ENCODE results near the gene EARS2.

The EARS2 gene

DNA sequence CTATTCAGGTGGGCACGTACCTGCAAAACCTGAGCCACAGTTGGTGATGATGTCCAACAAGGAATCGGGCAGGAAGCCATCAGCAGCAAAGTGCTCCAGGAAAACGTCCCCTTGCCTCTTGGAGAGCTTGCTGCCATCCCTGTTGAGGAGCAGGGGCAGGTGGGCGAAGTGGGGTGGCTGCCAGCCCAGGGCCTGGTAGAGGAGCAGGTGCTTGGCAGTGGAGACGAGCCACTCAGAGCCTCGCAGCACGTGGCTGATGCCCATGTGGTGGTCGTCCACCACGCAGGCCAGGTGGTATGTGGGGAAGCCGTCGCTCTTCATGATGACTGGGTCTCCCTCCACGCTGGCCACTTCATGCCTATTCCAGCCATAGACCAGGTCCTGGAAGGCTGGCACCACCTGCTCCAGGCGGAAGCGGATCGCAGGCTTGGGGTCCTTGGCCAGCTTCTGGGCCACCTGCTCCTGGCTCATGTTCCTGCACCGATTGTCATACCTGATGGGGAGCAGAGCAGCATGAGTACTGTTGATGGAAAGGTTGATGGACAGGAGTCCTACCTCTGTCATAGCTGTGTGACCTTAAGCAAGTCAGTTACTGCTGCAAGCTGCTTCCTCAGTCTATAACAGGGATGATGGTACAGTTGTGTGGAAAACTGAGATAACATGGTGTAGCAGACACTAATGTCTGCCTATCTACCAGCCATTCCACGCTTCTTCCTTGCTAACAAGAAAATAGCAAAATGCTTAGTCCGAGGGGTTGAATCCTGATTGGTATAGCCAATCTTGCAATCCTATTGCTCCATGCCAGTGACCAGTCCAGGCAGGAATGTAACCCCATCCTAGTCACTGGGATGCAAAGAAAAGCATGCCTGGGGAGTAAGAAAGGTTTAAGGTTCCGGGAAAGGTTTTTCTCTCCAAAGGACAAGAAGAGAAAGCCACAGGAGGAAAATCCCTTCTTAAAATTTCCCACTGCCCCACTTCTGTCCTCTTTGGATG is 22.0 kb downstream of the EARS2 start:
- no peak for FAIRE-seq
- DNase-seq (ENCODE audit: insufficient read length, low spot score): no peak
- TF ChIP-seq POLR2AphosphoS5 (IDR thresholded peaks at IDR 0.05; ENCODE audit: low read depth, low read length) (no peak), POU2F2 (IDR thresholded peaks at IDR 0.05; ENCODE audit: low read depth, low read length) (no peak), POLR2A (IDR thresholded peaks at IDR 0.05; ENCODE audit: low read depth, low read length) (no peak), PAX5 (IDR thresholded peaks at IDR 0.05; ENCODE audit: insufficient read depth, low read length, severe bottlenecking) (no peak)

DNA sequence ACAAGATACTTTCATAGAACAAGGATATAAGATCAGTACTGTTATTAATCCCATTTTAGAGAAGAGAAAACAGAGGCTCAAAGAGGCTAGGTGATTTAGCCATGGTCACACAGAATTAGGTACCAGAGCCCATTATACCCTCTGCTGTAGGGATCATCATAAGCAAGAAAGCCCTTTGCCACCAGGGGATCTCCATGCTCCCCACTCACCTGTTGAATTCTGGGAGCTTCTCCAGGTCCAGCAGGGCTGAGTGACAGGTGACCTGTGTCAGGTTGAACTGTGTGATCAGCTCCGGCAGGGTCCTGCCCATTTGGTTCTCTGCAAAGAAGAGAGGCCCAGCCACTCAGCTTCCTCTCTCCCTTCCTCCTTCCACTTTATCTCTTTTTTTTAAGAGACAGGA is 24.7 kb downstream of the EARS2 start:
- DNase-seq (ENCODE audit: insufficient read length, low spot score) (no peak), FAIRE-seq (no peak)
- no peak for TF ChIP-seq SPI1 (IDR thresholded peaks at IDR 0.05; ENCODE audit: low read depth, low read length)
- TF ChIP-seq POU2F2 (IDR thresholded peaks at IDR 0.05; ENCODE audit: low read depth, low read length): no peak
- no peak for TF ChIP-seq PAX5 (IDR thresholded peaks at IDR 0.05; ENCODE audit: insufficient read depth, low read length, severe bottlenecking)
- TF ChIP-seq TAF1 (IDR thresholded peaks at IDR 0.05; ENCODE audit: low read depth, low read length): no peak
- TF ChIP-seq POLR2AphosphoS5 (IDR thresholded peaks at IDR 0.05; ENCODE audit: low read depth, low read length): no peak
- no peak for TF ChIP-seq POLR2A (IDR thresholded peaks at IDR 0.05; ENCODE audit: low read depth, low read length)

DNA sequence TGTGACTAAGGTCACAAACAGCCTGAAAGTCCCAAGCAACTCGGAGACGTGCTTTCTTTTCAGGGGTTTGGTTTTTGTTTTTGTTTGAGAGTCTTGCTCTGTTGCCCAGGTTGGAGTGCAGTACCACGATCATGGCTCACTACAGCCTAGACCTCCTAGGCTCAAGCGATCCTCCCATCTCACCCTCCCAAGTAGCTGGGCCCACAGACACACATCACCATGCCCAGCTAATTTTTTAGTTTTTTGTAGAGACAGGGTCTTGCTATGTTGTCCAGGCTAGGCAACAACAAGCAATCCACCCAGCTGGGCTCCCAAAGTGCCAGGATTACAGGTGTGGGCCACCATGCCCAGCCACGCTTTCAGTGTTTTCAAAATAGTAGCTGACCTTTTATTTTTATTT is 27.1 kb downstream of the EARS2 start:
- TF ChIP-seq SPI1 (IDR thresholded peaks at IDR 0.05; ENCODE audit: low read depth, low read length): no peak
- TF ChIP-seq PAX5 (IDR thresholded peaks at IDR 0.05; ENCODE audit: insufficient read depth, low read length, severe bottlenecking): no peak
- FAIRE-seq (no peak), DNase-seq (ENCODE audit: insufficient read length, low spot score) (no peak)

DNA sequence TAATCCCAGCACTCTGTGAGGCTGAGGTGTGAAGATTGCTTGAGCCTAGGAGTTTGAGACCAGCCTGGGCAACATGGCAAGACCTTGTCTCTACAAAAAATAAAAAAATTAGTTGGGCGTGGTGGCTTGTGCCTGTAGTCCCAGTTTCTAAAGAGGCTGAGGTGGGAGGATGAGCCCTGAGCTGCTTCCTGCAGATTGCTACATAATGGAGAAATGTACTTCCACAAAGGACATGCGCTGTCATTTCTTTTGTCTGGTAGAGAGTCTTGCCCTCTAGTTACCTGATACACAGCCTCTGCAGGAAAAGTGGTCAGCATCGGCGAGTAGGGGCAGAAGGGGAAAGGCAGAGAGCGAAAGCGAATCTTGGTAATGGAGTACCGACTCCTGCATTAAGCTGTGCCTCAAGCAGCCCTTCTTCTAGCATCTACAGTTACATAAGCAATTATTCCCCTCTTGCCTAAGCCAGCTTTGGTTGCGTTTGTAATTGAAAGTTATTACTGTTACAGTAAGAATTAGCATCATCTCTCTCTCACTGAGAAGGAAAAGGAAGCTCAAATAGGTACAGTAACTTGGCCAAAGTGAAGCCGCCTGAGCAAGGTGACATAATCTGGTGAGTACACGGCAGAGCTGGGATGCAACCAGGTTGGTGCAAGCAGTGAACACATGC is 28.4 kb downstream of the EARS2 start:
- DNase-seq (ENCODE audit: insufficient read length, low spot score): no peak
- no peak for FAIRE-seq
- TF ChIP-seq POLR2AphosphoS5 (IDR thresholded peaks at IDR 0.05; ENCODE audit: low read depth, low read length) (no peak), TAF1 (IDR thresholded peaks at IDR 0.05; ENCODE audit: low read depth, low read length) (no peak), POLR2A (IDR thresholded peaks at IDR 0.05; ENCODE audit: low read depth, low read length) (no peak), SPI1 (IDR thresholded peaks at IDR 0.05; ENCODE audit: low read depth, low read length) (no peak), PAX5 (IDR thresholded peaks at IDR 0.05; ENCODE audit: insufficient read depth, low read length, severe bottlenecking) (no peak), POU2F2 (IDR thresholded peaks at IDR 0.05; ENCODE audit: low read depth, low read length) (no peak)

DNA sequence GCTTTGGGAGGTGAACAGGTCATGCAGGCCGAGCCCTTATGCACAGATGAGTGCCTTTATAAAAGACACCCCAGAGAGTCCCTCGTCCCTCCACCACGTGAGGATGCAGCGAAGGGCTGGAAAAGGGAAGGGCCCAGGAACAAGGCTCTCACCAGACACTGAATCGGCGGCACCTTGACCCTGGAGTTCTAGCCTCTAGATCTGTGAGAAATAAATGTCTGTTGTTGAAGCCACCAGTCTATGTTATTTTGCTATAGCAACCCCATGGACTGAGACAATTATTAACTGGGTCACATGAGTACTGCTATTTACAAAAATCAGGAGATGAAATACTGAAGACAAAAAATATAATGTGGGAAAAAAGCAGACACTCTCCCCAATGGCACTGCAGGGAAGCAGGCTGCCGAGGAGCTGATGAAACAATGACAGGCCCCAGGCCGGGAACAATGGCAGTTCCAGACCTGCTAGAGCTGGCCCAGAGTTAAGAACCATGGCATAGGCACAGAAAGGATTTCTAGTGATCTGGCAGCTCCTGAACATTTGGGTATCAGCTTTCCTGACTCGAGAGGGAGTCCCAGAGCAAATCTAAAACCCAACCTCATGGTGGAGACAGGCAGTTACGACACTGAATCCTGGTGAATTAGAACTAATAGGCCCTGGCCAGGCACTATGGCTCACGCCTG is 29.0 kb downstream of the EARS2 start:
- DNase-seq (ENCODE audit: insufficient read length, low spot score) (no peak), FAIRE-seq (no peak)
- TF ChIP-seq TAF1 (IDR thresholded peaks at IDR 0.05; ENCODE audit: low read depth, low read length) (no peak), POLR2AphosphoS5 (IDR thresholded peaks at IDR 0.05; ENCODE audit: low read depth, low read length) (no peak), PAX5 (IDR thresholded peaks at IDR 0.05; ENCODE audit: insufficient read depth, low read length, severe bottlenecking) (no peak), SPI1 (IDR thresholded peaks at IDR 0.05; ENCODE audit: low read depth, low read length) (no peak)

DNA sequence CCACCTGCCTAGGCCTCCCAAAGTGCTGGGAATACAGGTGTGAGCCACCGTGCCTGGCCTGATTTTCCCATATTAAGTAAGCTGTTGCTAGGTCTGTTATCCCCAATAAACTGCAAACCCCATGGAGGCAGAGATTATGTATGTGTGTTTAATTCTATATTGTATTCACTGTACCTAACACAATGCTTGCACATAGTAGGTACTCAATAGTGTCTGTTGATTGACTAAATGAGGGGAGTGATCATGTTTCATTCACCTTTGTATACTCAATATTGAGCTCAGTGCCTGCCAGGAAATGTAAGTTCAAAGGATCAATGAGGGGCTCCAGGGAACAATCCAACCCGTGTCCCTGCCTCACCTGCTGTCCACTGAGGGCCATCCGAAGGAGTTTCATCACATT is 32.3 kb downstream of the EARS2 start:
- no peak for DNase-seq (ENCODE audit: insufficient read length, low spot score)
- no peak for FAIRE-seq
- TF ChIP-seq POU2F2 (IDR thresholded peaks at IDR 0.05; ENCODE audit: low read depth, low read length) (no peak), SPI1 (IDR thresholded peaks at IDR 0.05; ENCODE audit: low read depth, low read length) (no peak), POLR2A (IDR thresholded peaks at IDR 0.05; ENCODE audit: low read depth, low read length) (no peak), PAX5 (IDR thresholded peaks at IDR 0.05; ENCODE audit: insufficient read depth, low read length, severe bottlenecking) (no peak), TAF1 (IDR thresholded peaks at IDR 0.05; ENCODE audit: low read depth, low read length) (no peak), POLR2AphosphoS5 (IDR thresholded peaks at IDR 0.05; ENCODE audit: low read depth, low read length) (no peak)

DNA sequence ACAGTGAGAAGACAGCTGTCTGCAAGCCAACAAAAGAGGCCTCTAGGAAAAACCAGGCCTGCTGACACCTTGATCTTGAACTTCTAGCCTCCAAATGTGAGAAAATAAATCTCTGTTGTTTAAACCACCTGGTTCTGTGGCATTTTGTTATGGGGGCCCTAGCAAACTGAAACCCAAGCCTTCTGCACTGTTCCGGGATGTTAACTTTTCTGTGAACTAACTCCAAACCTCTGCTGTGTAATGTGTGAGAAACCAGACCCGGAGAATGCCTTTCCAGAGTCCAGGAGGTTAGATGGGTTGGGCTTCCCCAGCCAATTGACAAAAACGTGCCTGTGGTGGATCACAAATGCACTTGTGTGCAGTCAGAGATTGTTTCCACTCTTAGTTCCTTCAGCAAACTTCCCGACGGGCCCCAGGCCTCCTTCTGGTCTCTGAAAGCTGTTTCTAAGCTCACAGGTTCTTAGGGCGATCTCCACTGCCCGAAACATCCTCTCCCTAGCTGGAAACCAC is 33.2 kb downstream of the EARS2 start:
- no peak for FAIRE-seq
- TF ChIP-seq POLR2A (IDR thresholded peaks at IDR 0.05; ENCODE audit: low read depth, low read length) (no peak), TAF1 (IDR thresholded peaks at IDR 0.05; ENCODE audit: low read depth, low read length) (no peak)
- DNase-seq (ENCODE audit: insufficient read length, low spot score): no peak

DNA sequence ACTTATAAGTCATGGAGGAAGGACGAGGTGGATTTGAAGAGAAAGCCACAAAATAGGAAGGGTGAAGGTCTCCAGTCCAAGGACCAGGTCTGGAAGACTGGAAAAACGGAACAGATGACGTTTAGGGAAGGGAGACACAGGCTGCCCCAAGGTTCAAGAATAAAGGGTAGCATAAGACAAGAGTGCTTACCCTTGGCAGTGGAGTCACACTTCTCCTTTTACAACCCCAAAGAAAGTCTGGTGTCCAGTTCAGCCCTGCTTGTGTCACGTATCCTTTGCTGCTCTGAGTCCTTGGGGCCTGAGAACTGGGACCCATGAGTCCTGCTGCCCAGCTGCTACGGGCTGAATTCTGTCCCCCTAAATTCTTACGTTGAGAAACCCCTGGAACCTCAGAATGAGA is 33.8 kb downstream of the EARS2 start:
- TF ChIP-seq PAX5 (IDR thresholded peaks at IDR 0.05; ENCODE audit: insufficient read depth, low read length, severe bottlenecking) (no peak), POLR2AphosphoS5 (IDR thresholded peaks at IDR 0.05; ENCODE audit: low read depth, low read length) (no peak), SPI1 (IDR thresholded peaks at IDR 0.05; ENCODE audit: low read depth, low read length) (no peak), POLR2A (IDR thresholded peaks at IDR 0.05; ENCODE audit: low read depth, low read length) (no peak), POU2F2 (IDR thresholded peaks at IDR 0.05; ENCODE audit: low read depth, low read length) (no peak), TAF1 (IDR thresholded peaks at IDR 0.05; ENCODE audit: low read depth, low read length) (no peak)
- DNase-seq (ENCODE audit: insufficient read length, low spot score) (no peak), FAIRE-seq (no peak)

DNA sequence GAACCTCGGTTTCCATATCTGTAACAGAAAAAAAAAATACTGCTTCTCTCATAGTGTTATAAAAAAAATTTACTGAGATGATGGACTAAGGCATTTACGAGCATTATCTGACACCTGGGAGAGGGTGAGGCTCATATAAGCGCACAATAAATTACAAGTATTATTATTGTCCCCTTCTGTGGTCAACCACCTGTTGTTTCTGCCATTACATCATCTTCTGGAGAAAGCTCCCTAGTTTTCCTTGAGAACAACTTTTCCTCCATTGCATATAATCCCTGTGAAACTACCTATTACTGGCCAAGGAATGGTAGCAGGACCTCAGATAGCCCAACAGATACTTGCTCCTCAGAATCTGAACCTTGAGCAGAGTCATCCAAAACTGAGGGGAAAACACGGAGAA is 35.2 kb downstream of the EARS2 start:
- DNase-seq (ENCODE audit: insufficient read length, low spot score) (no peak), FAIRE-seq (no peak)
- TF ChIP-seq PAX5 (IDR thresholded peaks at IDR 0.05; ENCODE audit: insufficient read depth, low read length, severe bottlenecking): no peak
- no peak for TF ChIP-seq POLR2AphosphoS5 (IDR thresholded peaks at IDR 0.05; ENCODE audit: low read depth, low read length)
- TF ChIP-seq POLR2A (IDR thresholded peaks at IDR 0.05; ENCODE audit: low read depth, low read length): no peak
- TF ChIP-seq SPI1 (IDR thresholded peaks at IDR 0.05; ENCODE audit: low read depth, low read length): no peak
- no peak for TF ChIP-seq POU2F2 (IDR thresholded peaks at IDR 0.05; ENCODE audit: low read depth, low read length)
- TF ChIP-seq TAF1 (IDR thresholded peaks at IDR 0.05; ENCODE audit: low read depth, low read length): no peak
